GM08714 (cell line): Measurements from ENCODE around the gene SH3PXD2A.

ENCODE experiments used
- H3K4me3 ChIP-seq: fragments of 200-500 bp; sonication (Bioruptor generic); 2 replicates; pipeline ENCODE4 v1.5.1; 2014; ENCODE audit warnings: mild to moderate bottlenecking, low read length, inconsistent platforms
- ZNF274 ChIP-seq: IDR thresholded peaks from 2 replicates; pipeline ENCODE4 v1.6.1; 2012; ENCODE audit warnings: mild to moderate bottlenecking, low read depth, low read length

The SH3PXD2A gene

DNA sequence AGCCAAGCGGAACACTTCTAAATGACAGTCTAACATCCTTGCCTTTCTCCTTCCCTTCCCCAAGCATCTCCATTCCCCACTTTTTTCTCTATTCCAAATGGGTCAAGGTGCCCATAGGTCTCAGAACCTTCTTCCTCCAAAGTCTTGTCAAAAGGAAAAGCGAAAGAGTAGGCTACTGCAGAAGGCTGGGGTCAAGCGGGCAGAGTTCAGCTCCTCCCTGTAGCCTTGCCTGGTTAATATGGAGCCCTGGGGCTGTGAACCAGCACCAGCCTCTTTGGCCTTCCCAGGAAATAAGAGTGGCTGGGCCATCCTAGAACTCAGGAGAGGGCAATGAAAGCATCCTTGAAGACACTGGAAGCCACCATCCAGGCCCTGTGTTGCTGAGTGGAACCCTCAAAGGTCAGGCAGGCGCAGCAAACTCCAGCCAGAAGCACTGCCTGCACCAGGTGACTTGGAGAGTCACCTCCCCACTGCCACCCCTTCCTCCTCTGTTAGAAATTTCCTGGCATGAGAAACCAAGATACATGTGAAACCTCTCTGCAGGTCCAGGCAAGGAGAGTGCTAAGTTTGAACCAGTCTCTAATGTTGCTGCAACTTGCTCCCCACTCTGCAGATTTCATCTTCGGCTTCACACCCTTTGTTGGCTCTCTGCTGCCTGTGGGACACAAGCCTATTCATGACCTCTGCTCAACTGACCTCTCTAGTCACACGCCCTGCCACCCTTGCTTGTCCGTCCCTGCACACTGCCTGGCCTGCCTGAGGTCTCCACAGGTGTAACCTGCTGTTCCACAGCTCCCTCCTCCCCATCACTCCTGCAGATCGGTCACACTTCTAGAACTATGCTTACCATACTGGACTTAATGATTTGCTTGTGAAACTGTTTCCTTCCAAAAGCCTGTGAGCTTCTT, 74.9 kb downstream of the SH3PXD2A start:
- TF ChIP-seq ZNF274 = no peak
- no peak overlapping the region for H3K4me3 ChIP-seq

DNA sequence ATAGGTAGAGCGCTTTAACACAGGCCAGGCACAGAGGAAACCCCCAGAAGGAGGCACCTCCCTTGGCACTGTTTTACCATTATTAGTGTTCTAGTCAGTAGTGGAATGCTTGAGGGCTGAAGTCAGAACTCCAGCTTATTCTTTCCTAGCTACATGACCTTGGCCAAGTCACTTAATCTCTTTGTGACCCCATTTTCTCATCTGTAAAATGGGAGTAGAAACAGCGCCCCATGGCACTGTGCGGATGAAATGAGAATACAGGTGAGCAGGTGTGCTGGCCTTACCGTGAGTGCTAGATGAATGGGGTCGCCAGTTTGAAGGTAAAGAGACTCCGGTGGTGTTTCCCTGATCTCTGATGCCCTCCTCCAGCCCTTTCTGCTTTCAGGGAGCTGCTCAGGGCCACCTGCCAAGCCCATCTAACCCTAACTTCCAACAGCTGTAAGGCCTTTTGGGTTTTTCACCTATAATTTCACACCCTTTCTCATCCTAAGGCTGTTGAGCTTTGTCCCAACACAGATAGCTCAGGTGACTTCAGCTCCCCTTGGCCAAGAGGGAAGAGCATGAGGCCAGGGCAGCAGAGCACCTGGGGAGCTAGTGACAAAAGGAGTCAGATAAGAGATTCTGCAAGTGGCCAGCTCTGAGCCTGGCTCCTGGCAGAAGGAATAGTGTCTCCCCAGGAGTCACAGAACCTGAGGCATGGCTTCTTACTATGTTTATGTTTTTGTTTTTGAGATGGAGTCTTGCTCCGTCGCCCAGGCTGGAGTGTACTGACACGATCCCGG, 76.8 kb downstream of the SH3PXD2A start:
- no peak for TF ChIP-seq ZNF274
- no peak overlapping the region for H3K4me3 ChIP-seq

DNA sequence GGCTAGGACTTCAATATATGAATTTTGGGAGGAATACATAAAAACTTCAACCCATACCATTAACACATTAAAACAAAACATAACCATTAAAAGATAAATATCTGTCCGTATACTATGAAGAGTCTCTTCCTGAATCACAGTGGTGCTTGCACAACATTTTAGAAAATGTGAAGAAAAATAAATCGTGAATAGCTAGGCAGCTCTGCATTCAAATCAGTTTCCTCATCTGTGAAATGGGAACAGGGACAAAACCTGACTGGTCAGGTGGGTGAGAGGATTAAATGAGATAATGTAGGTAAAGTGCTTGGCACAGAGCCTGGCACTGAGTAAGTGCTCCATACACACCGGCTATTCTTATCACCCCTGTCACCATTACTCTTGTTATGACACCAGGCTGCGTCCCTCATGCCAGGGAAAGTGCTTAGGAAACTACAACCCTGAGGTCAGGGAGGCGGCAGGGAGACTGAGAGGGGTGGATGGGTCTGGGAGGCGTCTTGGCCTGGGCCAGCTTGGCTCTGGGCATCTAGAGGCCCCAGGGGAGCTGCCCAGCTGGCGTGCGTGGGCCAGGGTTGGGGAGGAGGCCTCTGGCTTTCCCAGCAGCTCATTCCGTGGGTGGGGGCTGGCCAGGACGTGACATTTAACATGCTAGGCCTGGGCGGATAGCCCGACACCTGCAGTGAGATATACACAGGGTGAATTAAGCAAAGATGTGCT, 78.3 kb downstream of the SH3PXD2A start:
- H3K4me3 ChIP-seq = no peak overlapping the region
- no peak for TF ChIP-seq ZNF274

DNA sequence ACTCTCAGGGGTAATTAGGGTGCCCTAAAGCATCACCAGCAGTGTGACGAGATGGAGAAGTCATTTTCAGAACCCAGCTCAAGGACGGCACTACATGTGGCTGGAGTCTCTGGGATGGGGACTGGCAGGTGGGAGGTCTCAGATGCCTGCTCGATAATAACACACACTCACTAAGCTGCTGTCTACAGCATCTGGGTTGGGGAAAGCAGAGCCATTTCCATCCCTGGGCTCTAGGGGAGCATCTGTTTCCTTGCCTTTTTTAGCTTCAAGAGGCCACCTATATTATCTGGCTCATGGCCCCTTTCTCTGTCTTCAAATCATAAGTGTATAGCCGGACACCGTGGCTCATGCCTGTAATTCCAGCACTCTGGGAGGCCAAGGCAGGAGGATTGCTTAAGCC, 79.6 kb downstream of the SH3PXD2A start:
- H3K4me3 ChIP-seq = no peak overlapping the region
- no peak for TF ChIP-seq ZNF274

DNA sequence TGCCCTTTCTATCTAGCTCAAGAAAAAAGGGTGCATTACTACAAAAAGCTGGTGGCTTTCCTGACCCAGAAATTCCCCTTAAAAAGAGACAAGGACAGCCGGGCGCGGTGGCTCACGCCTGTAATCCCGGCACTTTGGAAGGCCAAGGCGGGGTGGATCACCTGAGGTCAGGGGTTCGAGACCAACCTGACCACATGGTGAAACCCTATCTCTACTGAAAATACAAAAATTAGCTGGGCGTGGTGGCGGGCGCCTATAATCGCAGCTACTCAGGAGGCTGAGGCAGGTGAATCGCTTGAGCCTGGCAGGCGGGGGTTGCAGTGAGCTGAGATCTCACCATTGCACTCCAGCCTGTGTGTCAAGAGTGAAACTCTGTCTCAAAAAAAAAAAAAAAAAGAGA, 82.5 kb downstream of the SH3PXD2A start:
- H3K4me3 ChIP-seq = peak overlapping the region; percentile 40; the same call in 1 of the 2 replicates

DNA sequence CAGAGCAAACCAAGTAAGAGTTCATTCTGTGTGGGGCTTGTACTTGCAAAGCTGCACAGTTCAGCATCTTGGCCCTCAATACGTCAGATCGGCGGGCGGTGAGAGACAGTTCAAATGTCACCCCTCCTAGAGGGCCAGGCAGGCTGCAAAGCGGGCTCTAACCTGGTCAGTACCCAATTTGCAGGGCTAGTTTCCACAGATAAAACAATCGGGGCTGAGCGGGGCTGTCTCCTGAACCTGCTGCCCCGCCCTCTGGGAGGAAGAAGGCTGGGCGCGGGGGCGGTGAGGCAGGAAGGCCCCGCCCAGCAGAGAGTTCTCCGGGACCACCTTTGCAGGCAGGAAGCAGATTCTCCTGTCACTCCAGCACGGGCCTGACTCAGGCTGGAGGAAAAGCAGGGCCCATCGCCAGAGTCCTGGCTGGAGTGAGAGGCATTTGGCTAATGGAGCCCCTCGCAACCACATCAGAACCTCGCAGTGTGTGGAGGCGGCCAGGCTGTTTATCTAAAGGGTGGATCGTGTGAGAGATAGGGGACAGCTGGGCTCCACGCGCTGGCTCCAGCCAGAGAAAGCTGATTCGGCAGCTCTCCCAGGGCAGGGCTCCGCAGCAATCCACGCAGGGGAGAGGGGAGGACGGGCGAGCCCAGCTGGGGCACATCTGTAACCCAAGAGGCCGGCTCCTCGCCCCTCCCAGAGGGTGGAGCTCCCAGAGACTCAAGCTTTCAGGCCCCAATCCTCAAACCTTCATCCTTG, 83.1 kb downstream of the SH3PXD2A start:
- no peak for TF ChIP-seq ZNF274
- H3K4me3 ChIP-seq = peak overlapping the region; percentile 40; the same call in 1 of the 2 replicates

DNA sequence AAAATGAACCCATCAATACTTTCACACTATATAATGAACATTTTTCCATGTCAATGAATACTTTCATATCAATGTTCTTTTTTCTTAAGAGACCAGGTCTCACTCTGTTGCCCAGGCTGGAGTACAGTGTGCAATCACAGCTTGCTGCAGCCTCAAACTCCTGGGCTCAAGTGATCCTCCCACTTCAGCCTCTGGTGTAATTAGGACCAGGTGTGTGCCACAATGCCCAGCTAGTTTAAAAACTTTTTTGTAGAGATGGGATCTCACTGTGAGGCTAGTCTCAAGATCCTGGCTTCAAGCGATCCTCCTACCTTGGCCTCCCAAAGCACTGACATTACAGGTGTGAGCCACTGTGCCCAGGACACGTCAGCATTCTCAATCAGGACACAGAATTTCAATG, 85.2 kb downstream of the SH3PXD2A start:
- no peak overlapping the region for H3K4me3 ChIP-seq
- no peak for TF ChIP-seq ZNF274

DNA sequence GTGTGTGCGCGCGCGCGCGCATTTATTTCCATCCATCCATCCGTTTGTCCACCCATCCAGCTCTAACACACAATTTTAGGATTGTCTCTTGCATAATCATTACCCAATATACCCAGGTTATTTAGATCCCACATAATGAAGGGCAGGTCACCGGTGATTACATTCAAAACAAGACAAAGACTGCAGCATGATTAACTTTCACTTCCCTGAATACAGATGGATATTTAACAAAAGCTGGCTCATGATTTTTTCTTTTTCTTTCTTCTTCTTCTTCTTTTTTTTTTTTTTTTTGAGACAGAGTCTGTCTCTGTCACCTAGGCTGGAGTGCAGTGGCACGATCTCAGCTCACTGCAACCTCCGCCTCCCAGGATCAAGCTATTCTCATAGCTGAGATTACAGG, 86.2 kb downstream of the SH3PXD2A start:
- no peak for TF ChIP-seq ZNF274
- no peak overlapping the region for H3K4me3 ChIP-seq

DNA sequence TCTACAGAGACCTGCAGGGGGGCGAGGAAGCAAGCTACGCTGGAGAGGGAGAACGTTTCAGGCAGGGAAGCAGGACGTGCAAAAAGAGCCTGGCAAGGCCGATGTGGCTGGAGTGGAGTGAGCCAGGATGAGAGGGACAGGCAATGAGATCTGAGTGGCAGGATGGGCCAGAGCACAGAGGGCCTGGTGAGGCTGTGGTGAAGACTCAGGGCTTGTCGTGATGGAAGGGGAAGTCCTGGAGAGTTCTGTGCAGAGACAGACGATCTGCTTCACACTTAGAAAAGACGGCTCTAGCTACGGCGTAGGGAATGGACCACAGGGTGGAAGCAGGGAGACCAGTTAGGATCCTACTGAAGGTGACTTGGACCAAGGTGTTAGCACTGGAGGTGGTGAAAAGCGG, 87.0 kb downstream of the SH3PXD2A start:
- TF ChIP-seq ZNF274 = no peak
- no peak overlapping the region for H3K4me3 ChIP-seq

DNA sequence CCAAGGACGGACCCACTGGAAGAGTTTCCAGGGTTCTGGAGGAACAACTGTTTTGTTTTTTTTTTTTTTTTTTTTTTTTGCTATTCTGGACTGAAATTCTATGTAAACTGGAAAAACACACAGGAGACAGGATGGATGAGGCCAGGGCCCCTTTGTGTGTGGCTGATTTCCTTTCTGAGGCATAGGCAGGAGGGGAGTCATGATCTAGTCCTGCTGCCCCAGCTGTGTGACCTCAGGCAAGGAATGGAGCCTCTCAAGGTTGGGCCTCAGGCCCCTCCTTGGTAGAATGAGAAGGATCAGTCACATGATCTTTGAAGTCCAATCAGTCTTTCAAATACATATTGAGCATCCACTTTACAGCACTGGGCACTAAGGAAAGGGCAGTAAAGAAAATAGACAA, 87.6 kb downstream of the SH3PXD2A start:
- no peak overlapping the region for H3K4me3 ChIP-seq
- no peak for TF ChIP-seq ZNF274

DNA sequence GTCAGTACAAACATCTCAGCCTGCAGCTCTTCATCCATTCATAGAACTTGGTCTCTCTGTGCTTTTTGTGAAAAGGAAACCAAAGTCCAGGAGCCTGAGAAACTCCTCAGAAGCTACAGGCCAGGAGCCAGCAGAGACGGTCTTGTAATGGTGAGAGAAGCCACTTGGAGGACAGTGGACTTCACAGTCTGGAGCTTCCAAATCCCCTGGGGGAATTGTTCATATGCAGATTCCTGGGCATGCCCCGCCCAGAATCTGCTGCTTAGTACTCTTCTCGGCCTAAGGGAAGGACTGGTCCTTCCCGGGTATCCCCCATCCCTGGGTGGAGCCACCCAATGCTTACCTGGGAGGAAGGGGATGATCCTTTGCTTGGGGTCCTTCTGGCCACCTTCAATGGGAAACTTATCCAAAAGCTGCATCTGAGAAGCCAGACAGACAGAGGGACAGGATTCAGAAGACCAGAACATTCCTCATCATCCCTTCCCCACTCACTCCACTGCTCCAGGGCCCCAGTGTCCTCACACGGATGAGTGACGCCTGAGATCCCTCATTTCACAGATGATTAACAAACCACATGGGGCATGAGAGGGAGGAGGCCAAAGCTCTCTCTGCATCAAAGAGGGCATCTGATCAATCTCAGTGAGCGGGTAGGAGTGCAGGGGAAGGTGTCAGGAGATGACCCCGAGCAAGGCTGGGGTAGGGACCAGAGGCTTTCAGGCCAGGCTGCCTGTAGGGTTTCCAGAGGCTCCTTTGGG, 88.4 kb downstream of the SH3PXD2A start:
- no peak overlapping the region for H3K4me3 ChIP-seq
- no peak for TF ChIP-seq ZNF274

DNA sequence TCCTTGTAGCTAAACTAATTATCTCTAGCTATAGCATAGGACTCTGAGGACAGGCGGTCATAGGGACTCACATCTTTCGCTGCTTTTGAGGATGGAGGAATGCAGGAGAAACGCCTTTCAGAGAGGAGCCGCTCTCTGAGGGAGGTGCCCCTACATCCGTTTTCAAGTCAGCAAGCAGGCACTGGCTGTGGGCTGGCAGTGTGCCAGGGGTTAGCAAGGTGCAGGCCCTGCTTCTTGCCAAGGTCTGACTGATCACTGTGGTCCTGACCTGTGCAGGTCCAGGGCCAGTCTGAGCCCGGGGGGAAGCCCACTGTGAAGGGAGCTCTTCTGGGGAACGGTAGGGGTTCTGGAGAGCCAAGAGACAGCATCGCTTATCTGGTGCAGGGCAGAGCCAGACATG, 89.4 kb downstream of the SH3PXD2A start:
- H3K4me3 ChIP-seq = no peak overlapping the region

DNA sequence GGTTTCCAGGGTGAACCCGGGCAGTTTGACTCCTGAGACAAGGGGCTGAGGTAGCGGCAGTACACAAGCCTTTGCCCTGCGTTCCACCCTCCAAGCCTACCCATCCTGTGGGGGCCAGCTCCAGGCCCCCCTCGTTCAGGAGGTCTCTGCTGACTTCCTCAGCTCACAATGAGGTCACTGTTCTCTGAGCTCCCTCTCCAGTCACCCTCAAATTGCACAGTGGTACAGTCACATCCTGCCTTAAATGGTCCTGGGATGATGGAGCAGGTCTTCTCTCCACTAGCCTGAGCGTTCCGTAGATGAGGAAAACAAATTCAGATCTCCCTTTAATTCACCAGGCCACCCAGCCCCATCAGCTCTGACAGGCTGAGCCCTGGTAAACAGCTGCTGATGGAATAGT, 90.2 kb downstream of the SH3PXD2A start:
- H3K4me3 ChIP-seq = no peak overlapping the region

More for the DNA sequence above, 89.4 kb downstream of the SH3PXD2A start:
- TF ChIP-seq ZNF274 = no peak

More for the DNA sequence above, 90.2 kb downstream of the SH3PXD2A start:
- TF ChIP-seq ZNF274 = no peak
